Astrocyte (in vitro differentiated cells and primary cell): ENCODE data around the gene NOSTRIN. TPM values are rescaled to one million over a fixed set of nuclear protein-coding genes. Genes with fewer than 3 reads are reported as not detected.

Experiments
- DNase-seq: peaks from one replicate; pipeline ENCODE4 v3.0.0-alpha.2; 2010; ENCODE audit warnings: low read depth
- FAIRE-seq: peaks from 2 replicates; lab custom pipeline; 2011; peaks lifted over from hg19 to GRCh38; lab: Jason Lieb, UNC
- H2AFZ ChIP-seq: 2 replicates; pipeline ENCODE4 v1.6.0; 2012; ENCODE audit warnings: low read depth, low read length, inconsistent platforms
- H3K27ac ChIP-seq: 2 replicates; pipeline ENCODE4 v1.5.1; 2011; ENCODE audit warnings: low read depth, low read length, inconsistent platforms
- H3K27me3 ChIP-seq: 2 replicates; pipeline ENCODE4 v1.6.0; 2011; ENCODE audit warnings: low read length, inconsistent platforms; ENCODE audit not compliant: insufficient read depth
- H3K36me3 ChIP-seq: 2 replicates; pipeline ENCODE4 v1.5.1; 2011; ENCODE audit warnings: low read length, inconsistent platforms; ENCODE audit not compliant: insufficient read depth
- H3K4me1 ChIP-seq: 2 replicates; pipeline ENCODE4 v1.5.1; 2011; ENCODE audit warnings: low read length, inconsistent platforms; ENCODE audit not compliant: insufficient read depth
- H3K4me2 ChIP-seq: 2 replicates; pipeline ENCODE4 v1.6.0; 2012; ENCODE audit warnings: low read length, inconsistent platforms
- H3K4me3 ChIP-seq: 2 replicates; pipeline ENCODE4 v1.5.1; 2011; ENCODE audit warnings: low read depth, mild to moderate bottlenecking, low read length, inconsistent platforms; ENCODE audit not compliant: insufficient read depth
- H3K79me2 ChIP-seq: 2 replicates; pipeline ENCODE4 v1.6.0; 2012; ENCODE audit warnings: mild to moderate bottlenecking, low read length, inconsistent platforms; ENCODE audit not compliant: insufficient read depth
- H3K9ac ChIP-seq: 2 replicates; pipeline ENCODE4 v1.6.0; 2012; ENCODE audit warnings: mild to moderate bottlenecking, low read length, inconsistent platforms
- H3K9me3 ChIP-seq: 2 replicates; pipeline ENCODE4 v1.5.1; 2012; ENCODE audit warnings: low read depth, mild to moderate bottlenecking, low read length, inconsistent platforms; ENCODE audit not compliant: insufficient read depth
- H4K20me1 ChIP-seq: 2 replicates; pipeline ENCODE4 v1.6.0; 2012; ENCODE audit warnings: low read length, inconsistent platforms; ENCODE audit not compliant: insufficient read depth
- H3K27ac Mint-ChIP-seq: one replicate; pipeline ENCODE4 v1.8.0; 2021; ENCODE audit warnings: mild to moderate bottlenecking, mixed read lengths; ENCODE audit not compliant: unreplicated experiment
- H3K27me3 Mint-ChIP-seq: one replicate; pipeline ENCODE4 v1.8.0; 2021; ENCODE audit warnings: low read depth, mixed read lengths; ENCODE audit not compliant: unreplicated experiment
- H3K36me3 Mint-ChIP-seq: one replicate; pipeline ENCODE4 v1.8.0; 2021; ENCODE audit warnings: low read depth, mixed read lengths; ENCODE audit not compliant: unreplicated experiment
- H3K4me1 Mint-ChIP-seq: one replicate; pipeline ENCODE4 v1.8.0; 2021; ENCODE audit warnings: low read depth, mixed read lengths; ENCODE audit not compliant: unreplicated experiment
- H3K4me3 Mint-ChIP-seq: one replicate; pipeline ENCODE4 v1.8.0; 2021; ENCODE audit warnings: mild to moderate bottlenecking, moderate library complexity, mixed read lengths; ENCODE audit not compliant: unreplicated experiment
- H3K9me3 Mint-ChIP-seq: one replicate; pipeline ENCODE4 v1.8.0; 2021; ENCODE audit warnings: mild to moderate bottlenecking, mixed read lengths; ENCODE audit not compliant: unreplicated experiment
- CTCF ChIP-seq: IDR thresholded peaks from 2 replicates; pipeline ENCODE4 v1.5.1; 2011; ENCODE audit warnings: low read depth, mild to moderate bottlenecking, inconsistent platforms, low read length, moderate library complexity; ENCODE audit not compliant: insufficient read depth
- EZH2 ChIP-seq: IDR thresholded peaks from 2 replicates; pipeline ENCODE4 v1.6.1; 2012; ENCODE audit warnings: mild to moderate bottlenecking, low read length, inconsistent platforms; ENCODE audit not compliant: insufficient read depth
- total RNA-seq: library from RNA; stranded (reverse); gene quantifications from 2 replicates; pipeline ENCODE4 v1.2.1, GENCODE V29; 2021

The NOSTRIN gene
- total RNA-seq, 1 donor from 2014 or later = not detected

GRCh38 chr2:168796583-168797285 lies 5.7 kb upstream of the NOSTRIN start:
- FAIRE-seq (no peak), DNase-seq (no peak)
- Histone ChIP-seq H3K9ac (no peak overlapping the region), H2AFZ (no peak overlapping the region), H3K4me3 (no peak overlapping the region), H3K4me2 (no peak overlapping the region), H3K79me2 (no peaks in the 10 kb centered on the region), H3K36me3 (no peaks in the 10 kb centered on the region), H3K4me1 (no peaks in the 10 kb centered on the region), H3K27me3 (no peaks in the 10 kb centered on the region), H3K9me3 (no peaks in the 10 kb centered on the region), H3K27ac (no peak overlapping the region), H4K20me1 (no peaks in the 10 kb centered on the region)
- Mint-ChIP-seq H3K27me3 (no peaks in the 10 kb centered on the region), H3K4me1 (peaks cover 4% of the 10 kb centered on the region), H3K9me3 (no peaks in the 10 kb centered on the region), H3K36me3 (no peaks in the 10 kb centered on the region), H3K4me3 (no peak overlapping the region), H3K27ac (no peak overlapping the region)
- TF ChIP-seq EZH2 = no peak
- no peak for TF ChIP-seq CTCF

GRCh38 chr2:168797286-168797655 lies 5.2 kb upstream of the NOSTRIN start:
- no peaks in the 10 kb centered on the region for H3K36me3 ChIP-seq
- no peaks in the 10 kb centered on the region for H3K79me2 ChIP-seq
- TF ChIP-seq CTCF (no peak), EZH2 (no peak)
- Mint-ChIP-seq H3K27ac (no peak overlapping the region), H3K36me3 (no peaks in the 10 kb centered on the region), H3K4me1 (peaks cover 4% of the 10 kb centered on the region), H3K27me3 (no peaks in the 10 kb centered on the region), H3K4me3 (no peak overlapping the region), H3K9me3 (no peaks in the 10 kb centered on the region)
- H3K9ac ChIP-seq = no peak overlapping the region
- no peaks in the 10 kb centered on the region for H4K20me1 ChIP-seq
- DNase-seq (no peak), FAIRE-seq (no peak)
- no peak overlapping the region for H3K4me3 ChIP-seq
- no peaks in the 10 kb centered on the region for H3K27me3 ChIP-seq
- H3K9me3 ChIP-seq = no peaks in the 10 kb centered on the region
- H3K27ac ChIP-seq = no peak overlapping the region
- peaks cover 2% of the 10 kb centered on the region for H3K4me1 ChIP-seq
- H3K4me2 ChIP-seq = no peak overlapping the region
- no peak overlapping the region for H2AFZ ChIP-seq
